Mucosa of gallbladder (tissue), 1 donor: Measurements from ENCODE around the gene WDR1. TPM values are rescaled to one million over a fixed set of nuclear protein-coding genes. Genes with fewer than 3 reads are reported as not detected.
A peak's percentile ranks its signal among the peaks of the same experiment; 100 is the strongest.

Experiments
- DNase-seq: peaks from one replicate; pipeline ENCODE4 v3.0.0-alpha.2; 2020; ENCODE audit warnings: low spot score
- total RNA-seq: library from RNA; stranded (reverse); gene quantifications from one replicate; pipeline ENCODE4 v1.2.1, GENCODE V29; 2021
- donor health status: DM: no; HTN: no; CAD: no.

WDR1 gene
- total RNA-seq, 1 donor from 2014 or later = 297 TPM

- DNase-seq = no peak
Observed at GRCh38 chr4:10113362-10114047, 3.1 kb downstream of the WDR1 start.

GRCh38 chr4:10112658-10113284 is 3.8 kb downstream of the WDR1 start:
- no peak for DNase-seq

- DNase-seq = no peak
Observed at GRCh38 chr4:10111067-10111801, 5.4 kb downstream of the WDR1 start.

- no peak for DNase-seq
Observed at GRCh38 chr4:10109995-10110670, 6.5 kb downstream of the WDR1 start.

GRCh38 chr4:10108818-10109783 is 7.5 kb downstream of the WDR1 start:
- no peak for DNase-seq

- no peak for DNase-seq
Observed at GRCh38 chr4:10108391-10108790, 8.2 kb downstream of the WDR1 start.

- DNase-seq = no peak
Observed at GRCh38 chr4:10107111-10108091, 9.2 kb downstream of the WDR1 start.

- peak; percentile 78 for DNase-seq
Observed at GRCh38 chr4:10106421-10107039, 10.1 kb downstream of the WDR1 start.

GRCh38 chr4:10105920-10106319 is 10.7 kb downstream of the WDR1 start:
- DNase-seq = no peak

- DNase-seq = no peak
Observed at GRCh38 chr4:10105421-10105820, 11.2 kb downstream of the WDR1 start.

GRCh38 chr4:10104991-10105276 is 11.7 kb downstream of the WDR1 start:
- DNase-seq = no peak

- DNase-seq = no peak
Observed at GRCh38 chr4:10104211-10104990, 12.2 kb downstream of the WDR1 start.

- no peak for DNase-seq
Observed at GRCh38 chr4:10102474-10103332, 13.9 kb downstream of the WDR1 start.

GRCh38 chr4:10101671-10102473 is 14.7 kb downstream of the WDR1 start:
- DNase-seq = no peak

- DNase-seq = no peak
Observed at GRCh38 chr4:10100734-10101216, 15.8 kb downstream of the WDR1 start.

- DNase-seq = no peak
Observed at GRCh38 chr4:10099499-10100325, 16.9 kb downstream of the WDR1 start.
